ENCODE measurements around the gene TAGLN3.

DNA sequence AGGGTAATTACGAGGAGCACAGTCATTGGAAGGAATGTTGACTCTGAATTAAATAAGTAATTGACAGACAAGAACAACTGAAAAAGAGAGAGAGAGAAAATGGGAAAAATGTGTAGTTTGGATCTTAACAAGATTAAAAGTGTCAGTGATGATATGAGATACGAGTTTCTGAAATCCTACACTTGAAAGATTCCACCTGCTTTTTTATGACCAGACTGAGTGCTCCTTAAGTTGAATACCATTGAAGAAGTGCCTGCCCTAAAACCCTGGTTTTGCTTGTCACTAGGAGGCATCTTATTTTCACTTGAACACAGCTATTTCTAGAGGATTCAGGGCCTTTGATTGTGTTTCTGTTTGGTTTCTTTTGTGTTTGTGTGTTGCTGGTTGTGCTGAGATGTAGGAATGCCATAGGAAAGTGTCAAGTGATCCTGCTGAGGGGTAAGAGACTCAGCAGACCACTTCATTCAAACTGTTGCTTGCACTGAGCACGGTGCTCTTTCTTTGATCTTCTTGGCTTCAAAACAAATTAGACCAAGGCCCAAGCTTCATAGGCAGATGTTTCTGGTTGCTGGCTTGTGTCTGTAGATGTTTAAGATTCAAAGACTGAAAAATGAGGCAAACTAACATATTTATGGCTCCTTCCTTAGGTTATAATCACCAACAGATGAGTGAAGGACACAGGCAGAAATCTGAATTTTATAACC, 37.1 kb upstream of the TAGLN3 start:
- TF ChIP-seq ARNTL (CRISPR knock-in tag; IDR thresholded peaks at IDR 0.05; ENCODE audit: borderline replicate concordance, low read depth) (no peak), TCF4 (CRISPR knock-in tag; IDR thresholded peaks at IDR 0.05; ENCODE audit: borderline replicate concordance) (no peak), ZC3H10 (CRISPR knock-in tag; IDR thresholded peaks at IDR 0.05) (no peak), SNAI2 (CRISPR knock-in tag; IDR thresholded peaks at IDR 0.05) (no peak), CSDC2 (CRISPR knock-in tag; IDR thresholded peaks at IDR 0.05) (no peak)
- TF ChIP-seq, protein P1, sequence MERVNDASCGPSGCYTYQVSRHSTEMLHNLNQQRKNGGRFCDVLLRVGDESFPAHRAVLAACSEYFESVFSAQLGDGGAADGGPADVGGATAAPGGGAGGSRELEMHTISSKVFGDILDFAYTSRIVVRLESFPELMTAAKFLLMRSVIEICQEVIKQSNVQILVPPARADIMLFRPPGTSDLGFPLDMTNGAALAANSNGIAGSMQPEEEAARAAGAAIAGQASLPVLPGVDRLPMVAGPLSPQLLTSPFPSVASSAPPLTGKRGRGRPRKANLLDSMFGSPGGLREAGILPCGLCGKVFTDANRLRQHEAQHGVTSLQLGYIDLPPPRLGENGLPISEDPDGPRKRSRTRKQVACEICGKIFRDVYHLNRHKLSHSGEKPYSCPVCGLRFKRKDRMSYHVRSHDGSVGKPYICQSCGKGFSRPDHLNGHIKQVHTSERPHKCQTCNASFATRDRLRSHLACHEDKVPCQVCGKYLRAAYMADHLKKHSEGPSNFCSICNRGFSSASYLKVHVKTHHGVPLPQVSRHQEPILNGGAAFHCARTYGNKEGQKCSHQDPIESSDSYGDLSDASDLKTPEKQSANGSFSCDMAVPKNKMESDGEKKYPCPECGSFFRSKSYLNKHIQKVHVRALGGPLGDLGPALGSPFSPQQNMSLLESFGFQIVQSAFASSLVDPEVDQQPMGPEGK (CRISPR knock-in tag; IDR thresholded peaks at IDR 0.05; ENCODE audit: borderline replicate concordance) = no peak

All from SK-N-SH treated with all-trans-retinoic acid at 6 μM for 48 hours (cell line).